ENCODE data around the gene ATP6AP1.

Gene ATP6AP1

DNA sequence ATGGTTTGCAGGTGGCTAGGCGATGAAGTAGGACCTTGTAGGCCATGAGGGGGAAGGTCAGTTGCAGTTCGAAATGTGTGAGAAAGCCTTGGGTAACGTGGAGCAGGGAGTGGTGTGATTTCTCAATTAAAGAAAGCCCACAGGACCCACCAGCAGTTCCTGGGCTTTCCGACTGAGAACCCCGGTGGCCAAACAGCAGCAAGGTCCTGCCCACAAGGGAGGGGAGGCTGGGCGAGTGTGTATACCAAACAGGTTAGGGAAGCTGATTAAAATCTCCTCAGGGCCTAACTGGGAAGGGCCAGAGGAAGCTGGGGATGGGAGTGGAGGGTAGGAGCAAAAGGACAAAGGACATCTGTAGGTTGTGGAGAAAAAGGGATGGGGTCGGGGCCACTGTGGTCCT lies 2.4 kb downstream of the ATP6AP1 start:
- DNase-seq (ENCODE audit: extremely low spot score): no peak
- TF ChIP-seq, protein P1, sequence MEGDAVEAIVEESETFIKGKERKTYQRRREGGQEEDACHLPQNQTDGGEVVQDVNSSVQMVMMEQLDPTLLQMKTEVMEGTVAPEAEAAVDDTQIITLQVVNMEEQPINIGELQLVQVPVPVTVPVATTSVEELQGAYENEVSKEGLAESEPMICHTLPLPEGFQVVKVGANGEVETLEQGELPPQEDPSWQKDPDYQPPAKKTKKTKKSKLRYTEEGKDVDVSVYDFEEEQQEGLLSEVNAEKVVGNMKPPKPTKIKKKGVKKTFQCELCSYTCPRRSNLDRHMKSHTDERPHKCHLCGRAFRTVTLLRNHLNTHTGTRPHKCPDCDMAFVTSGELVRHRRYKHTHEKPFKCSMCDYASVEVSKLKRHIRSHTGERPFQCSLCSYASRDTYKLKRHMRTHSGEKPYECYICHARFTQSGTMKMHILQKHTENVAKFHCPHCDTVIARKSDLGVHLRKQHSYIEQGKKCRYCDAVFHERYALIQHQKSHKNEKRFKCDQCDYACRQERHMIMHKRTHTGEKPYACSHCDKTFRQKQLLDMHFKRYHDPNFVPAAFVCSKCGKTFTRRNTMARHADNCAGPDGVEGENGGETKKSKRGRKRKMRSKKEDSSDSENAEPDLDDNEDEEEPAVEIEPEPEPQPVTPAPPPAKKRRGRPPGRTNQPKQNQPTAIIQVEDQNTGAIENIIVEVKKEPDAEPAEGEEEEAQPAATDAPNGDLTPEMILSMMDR (IDR thresholded peaks at IDR 0.05; ENCODE audit: control extremely low read depth, extremely low read depth, low read depth, missing control alignments): no peak
- ChIA-PET CTCF (no interaction called here), POLR2A (no interaction called here)

DNA sequence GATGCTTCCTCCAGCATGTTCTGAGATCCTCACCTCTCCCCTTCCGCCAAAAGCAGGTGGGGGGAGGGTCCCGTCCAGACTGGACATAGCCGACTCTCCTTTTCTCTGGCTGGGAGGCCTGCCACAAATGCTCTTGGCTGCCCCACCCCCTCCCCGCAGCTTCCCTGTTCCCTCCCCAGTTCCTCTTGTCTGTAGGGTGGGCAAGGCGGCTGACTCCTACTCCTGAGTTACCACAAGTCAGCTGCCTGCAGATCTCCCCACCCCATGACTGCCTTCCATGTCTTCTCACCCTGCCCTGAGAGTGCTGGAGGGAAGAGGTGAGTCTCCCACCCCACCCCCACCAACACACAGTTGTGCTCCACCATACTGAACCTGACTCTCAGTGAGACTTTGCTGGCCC lies 2.9 kb downstream of the ATP6AP1 start:
- TF ChIP-seq, protein P1 (IDR thresholded peaks at IDR 0.05; ENCODE audit: control extremely low read depth, extremely low read depth, low read depth, missing control alignments): no peak
- CTCF ChIA-PET: no interaction called here
- POLR2A ChIA-PET: no interaction called here
- DNase-seq (ENCODE audit: extremely low spot score): no peak

DNA sequence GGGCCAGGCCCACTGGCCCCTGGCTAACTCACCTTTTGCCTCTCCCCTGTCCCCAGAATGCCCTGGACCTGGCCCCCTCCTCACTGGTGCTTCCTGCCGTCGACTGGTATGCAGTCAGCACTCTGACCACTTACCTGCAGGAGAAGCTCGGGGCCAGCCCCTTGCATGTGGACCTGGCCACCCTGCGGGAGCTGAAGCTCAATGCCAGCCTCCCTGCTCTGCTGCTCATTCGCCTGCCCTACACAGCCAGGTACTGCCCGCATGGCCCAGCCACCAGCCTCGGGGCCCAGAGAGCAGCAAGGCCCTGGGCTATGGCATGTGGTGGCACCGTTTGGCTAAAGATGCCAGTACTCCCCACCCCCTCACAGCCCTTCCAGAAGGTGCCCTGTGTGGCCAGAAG lies 3.7 kb downstream of the ATP6AP1 start:
- ChIA-PET POLR2A (no interaction called here), CTCF (no interaction called here)
- no peak for DNase-seq (ENCODE audit: extremely low spot score)
- TF ChIP-seq, protein P1 (IDR thresholded peaks at IDR 0.05; ENCODE audit: control extremely low read depth, extremely low read depth, low read depth, missing control alignments): no peak

DNA sequence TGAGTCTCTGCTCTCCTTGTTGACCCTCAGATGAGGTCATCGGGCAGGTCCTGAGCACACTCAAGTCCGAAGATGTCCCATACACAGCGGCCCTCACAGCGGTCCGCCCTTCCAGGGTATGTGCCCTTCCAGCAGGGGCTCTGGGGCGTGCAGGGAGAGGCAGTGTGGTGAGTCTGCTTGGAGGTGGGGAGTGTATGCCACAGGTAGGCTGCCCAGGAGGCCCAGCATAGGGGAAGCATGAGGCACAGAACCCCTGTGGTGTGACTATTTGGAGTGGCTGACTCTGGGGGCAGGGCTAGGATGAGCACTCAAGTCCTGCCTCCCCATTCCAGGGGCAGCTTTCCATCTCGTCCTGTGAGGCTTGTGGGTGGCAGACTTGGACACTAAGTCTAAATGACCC lies 5.1 kb downstream of the ATP6AP1 start:
- ChIA-PET POLR2A (no interaction called here), CTCF (no interaction called here)
- DNase-seq (ENCODE audit: extremely low spot score): no peak
- TF ChIP-seq, protein P1 (IDR thresholded peaks at IDR 0.05; ENCODE audit: control extremely low read depth, extremely low read depth, low read depth, missing control alignments): no peak

DNA sequence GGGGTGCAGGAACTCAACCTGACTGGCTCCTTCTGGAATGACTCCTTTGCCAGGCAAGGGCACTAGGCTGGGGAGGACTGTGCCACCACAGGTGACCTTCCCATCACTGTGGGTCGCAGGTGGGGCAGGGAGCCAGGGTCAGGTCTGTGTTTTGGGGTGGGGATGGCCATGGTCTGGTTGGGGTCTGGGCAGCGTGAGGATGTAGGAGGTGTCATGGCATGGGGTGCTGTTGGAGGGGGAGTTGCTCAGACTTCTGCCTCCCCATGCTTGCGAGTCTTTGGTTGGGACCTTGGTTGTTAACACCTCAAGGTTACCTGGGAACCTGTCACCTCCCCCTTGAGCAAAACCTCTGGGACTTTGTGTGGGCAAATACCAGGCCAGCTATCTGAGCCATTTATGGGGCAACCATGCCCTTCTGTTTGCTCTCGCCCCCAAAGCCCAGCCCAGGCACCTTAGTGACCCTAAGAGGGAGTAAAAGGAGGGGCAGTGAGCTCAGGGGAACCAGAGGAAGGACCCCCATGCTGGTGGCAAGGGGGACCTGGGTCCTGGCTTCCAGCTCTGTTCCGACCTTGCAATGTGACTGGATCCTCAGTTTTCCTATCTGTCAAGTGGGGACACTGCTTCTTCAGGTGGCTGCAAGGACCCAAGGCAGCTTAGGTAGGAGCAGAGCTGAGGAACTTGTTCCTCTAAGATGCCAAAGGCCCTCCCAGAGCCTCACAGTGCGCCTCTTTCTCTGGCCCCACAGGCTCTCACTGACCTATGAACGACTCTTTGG lies 6.1 kb downstream of the ATP6AP1 start:
- POLR2A ChIA-PET: no interaction called here
- no peak for DNase-seq (ENCODE audit: extremely low spot score)
- TF ChIP-seq, protein P1 (IDR thresholded peaks at IDR 0.05; ENCODE audit: control extremely low read depth, extremely low read depth, low read depth, missing control alignments): no peak
- CTCF ChIA-PET: no interaction called here

DNA sequence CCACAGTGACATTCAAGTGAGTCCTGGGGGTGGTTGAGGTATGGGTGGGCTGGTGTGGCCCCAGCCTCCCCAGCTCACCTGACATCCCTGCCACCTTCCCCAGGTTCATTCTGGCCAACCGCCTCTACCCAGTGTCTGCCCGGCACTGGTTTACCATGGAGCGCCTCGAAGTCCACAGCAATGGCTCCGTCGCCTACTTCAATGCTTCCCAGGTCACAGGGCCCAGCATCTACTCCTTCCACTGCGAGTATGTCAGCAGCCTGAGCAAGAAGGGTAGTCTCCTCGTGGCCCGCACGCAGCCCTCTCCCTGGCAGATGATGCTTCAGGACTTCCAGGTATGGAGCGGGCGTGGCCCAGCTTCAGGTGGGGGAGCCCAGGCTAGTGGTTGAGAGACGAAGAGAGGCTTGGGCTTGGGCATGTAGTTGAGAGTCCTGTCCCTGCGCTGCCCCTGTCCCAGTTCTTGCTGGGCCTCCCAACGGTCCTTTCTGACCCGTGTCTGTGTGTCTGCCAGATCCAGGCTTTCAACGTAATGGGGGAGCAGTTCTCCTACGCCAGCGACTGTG lies 6.8 kb downstream of the ATP6AP1 start:
- ChIA-PET POLR2A (no interaction called here), CTCF (no interaction called here)
- TF ChIP-seq, protein P1 (IDR thresholded peaks at IDR 0.05; ENCODE audit: control extremely low read depth, extremely low read depth, low read depth, missing control alignments): no peak
- DNase-seq (ENCODE audit: extremely low spot score): no peak
